Measurements from ENCODE around the gene CCDC63. TPM values are rescaled to one million over a fixed set of nuclear protein-coding genes. Genes with fewer than 3 reads are reported as not detected.

CCDC63 gene
- total RNA-seq (2022; extraction: Qiagen RNA extraction; ENCODE audit: low read depth) = not detected in 5 replicates

DNA sequence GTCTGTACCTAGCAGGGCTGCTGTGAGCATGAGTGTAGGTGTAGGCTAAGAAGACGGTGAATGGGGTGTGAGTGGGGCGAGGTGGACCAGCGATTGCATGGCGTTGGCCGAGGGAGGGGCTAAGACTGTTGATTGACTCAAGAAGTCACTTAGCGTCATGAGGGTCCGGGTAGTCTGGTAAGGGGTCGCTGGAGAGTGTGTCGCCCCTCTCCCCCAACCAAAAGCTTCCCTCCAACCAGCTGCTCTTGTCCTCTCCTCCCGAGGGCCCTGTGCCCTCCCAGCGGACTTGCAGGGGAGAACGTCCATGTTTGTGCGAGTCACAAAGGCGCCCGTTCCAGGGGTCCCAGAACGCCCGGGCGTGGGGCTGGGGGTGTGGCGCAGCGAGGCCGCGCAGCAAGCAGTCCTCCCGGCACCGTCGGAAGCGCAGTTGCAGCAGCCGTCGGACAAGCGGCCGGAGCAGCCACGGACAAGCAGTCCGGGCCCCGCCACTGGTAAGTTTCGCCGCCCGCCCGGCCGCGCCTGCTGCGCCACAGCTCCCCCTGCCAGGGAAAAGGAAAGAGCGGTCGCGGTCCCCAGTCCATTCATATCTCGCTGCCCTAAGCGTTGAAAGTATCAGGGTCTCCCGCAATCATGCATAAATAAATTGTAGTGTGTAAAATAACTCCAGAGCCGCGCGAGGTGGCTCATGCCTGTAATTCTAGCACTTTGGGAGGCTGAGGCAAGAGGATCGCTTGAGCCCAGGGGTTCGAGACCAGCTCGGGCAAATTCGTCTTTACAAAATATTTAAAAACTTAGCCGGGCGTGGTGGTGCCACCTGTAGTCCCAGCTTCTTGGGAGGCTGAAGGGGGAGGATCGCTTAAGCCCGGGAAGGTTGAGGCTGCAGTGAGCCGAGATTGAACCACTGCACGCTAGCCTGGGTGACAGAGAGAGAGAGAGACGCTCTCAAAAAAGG, at the start of gene CCDC63:
Gene CCDC63 (plus strand): TSS at position 373 of the 952 bp plus-strand sequence. CDS start 5,968 bp downstream, outside the sequence.

DNA sequence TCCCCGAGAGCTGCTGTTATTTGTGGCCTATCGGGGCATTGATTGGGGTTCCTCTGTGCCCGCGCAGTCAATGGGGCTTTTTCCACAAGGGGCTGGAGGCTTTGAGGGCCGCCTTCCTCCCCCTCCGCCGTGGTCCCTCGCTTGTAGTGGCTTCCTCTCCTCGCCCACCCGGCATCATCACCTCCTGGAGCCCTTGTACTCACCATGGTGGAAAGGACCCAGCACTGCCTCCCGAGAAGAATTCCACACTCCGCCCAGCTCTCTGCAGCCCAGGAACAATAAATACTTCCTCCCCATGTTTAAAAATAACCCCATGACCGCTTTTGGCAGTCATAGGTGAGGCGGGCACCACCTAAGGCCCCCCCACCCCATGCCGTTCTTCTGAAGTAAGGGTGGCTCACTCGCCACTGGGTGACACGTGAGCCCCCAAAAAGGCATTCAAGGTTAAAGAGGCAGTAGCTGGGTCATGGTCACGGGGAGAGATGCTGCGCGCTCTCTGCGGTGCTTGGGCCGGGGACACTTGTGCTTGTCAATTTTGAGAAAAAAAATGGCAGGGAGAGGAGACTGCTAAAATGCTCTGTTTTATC, 73.6 kb downstream of the CCDC63 start, which contains the start of gene MYL2:
Gene MYL2 (minus strand): TSS at position 256 of the 587 bp plus-strand sequence. CDS start 50 bp downstream, at position 206.

Other genes with a start within 250 kb of the CCDC63 start
- 24.8 to 35.0 TPM (median 29.5 TPM) in 5 replicates for gene TCTN1, start 232.9 kb upstream of the CCDC63 start, total RNA-seq (2022; extraction: Qiagen RNA extraction; ENCODE audit: low read depth)
- 0.40 to 0.92 TPM (median 0.70 TPM) in 5 replicates for gene HVCN1, start 157.9 kb upstream of the CCDC63 start, total RNA-seq (2022; extraction: Qiagen RNA extraction; ENCODE audit: low read depth)
- 130 to 162 TPM (median 151 TPM) in 5 replicates for gene PPP1CC, start 104.1 kb upstream of the CCDC63 start, total RNA-seq (2022; extraction: Qiagen RNA extraction; ENCODE audit: low read depth)
- 0.25 to 0.27 TPM in 2 of 5 replicates, not detected in the others for gene MYL2, start 73.6 kb downstream of the CCDC63 start, total RNA-seq (2022; extraction: Qiagen RNA extraction; ENCODE audit: low read depth)
- 0.03 to 0.13 TPM (median 0.05 TPM) in 4 of 5 replicates, not detected in the other for gene CUX2, start 187.2 kb downstream of the CCDC63 start, total RNA-seq (2022; extraction: Qiagen RNA extraction; ENCODE audit: low read depth)

All from A549 treated with RU486 at 1 μM for 4 hours (cell line).